ENCODE data around the gene TLE4. TPM values are rescaled to one million over a fixed set of nuclear protein-coding genes. Genes with fewer than 3 reads are reported as not detected.

TLE4 gene
- total and polyA plus RNA-seq, 10 of the 15 experiments (the other 5 are each of a cell fraction or from before 2014, with no cell fraction given): 5.3 to 53.3 (median 23.3) TPM

GRCh38 chr9:79694676-79695400 is 123.1 kb downstream of the TLE4 start:
- H3K9me3 ChIP-seq (replicated peaks; ENCODE audit: control insufficient read depth, insufficient read depth, low read length): no peaks in the 10 kb centered on the region
- DNase-seq (ENCODE audit: low read depth, low spot score): no peak
- FAIRE-seq: no peak
- intact Hi-C loops (cut with micrococcal nuclease; ENCODE audit: unreplicated experiment) (no loop called here), in situ Hi-C loops (cut with MboI) (no loop called here)
- H3K79me2 ChIP-seq (ENCODE audit: control insufficient read depth, insufficient read depth, low read length): no peaks in the 10 kb centered on the region
- H3K4me3 ChIP-seq: no peak overlapping the region
- H3K4me2 ChIP-seq (ENCODE audit: control insufficient read depth, insufficient read depth): no peak overlapping the region
- TF ChIP-seq BCL11A (IDR thresholded peaks at IDR 0.05; ENCODE audit: low read depth, low read length) (no peak), ZNF687 (IDR thresholded peaks at IDR 0.05) (no peak), SKIL (IDR thresholded peaks at IDR 0.05; ENCODE audit: low read depth, poor library complexity, severe bottlenecking) (no peak), SMARCA5 (IDR thresholded peaks at IDR 0.05) (no peak), ZNF24 (IDR thresholded peaks at IDR 0.05) (no peak), SMAD1 (IDR thresholded peaks at IDR 0.05; ENCODE audit: low read depth, partially characterized antibody) (no peak), CEBPZ (IDR thresholded peaks at IDR 0.05; ENCODE audit: low read depth, low read length) (no peak), NBN (IDR thresholded peaks at IDR 0.05) (no peak), CBX3 (IDR thresholded peaks at IDR 0.05; ENCODE audit: borderline replicate concordance, low read depth) (no peak), TAF1 (IDR thresholded peaks at IDR 0.05; ENCODE audit: borderline replicate concordance, low read depth, low read length) (no peak), NFYB (IDR thresholded peaks at IDR 0.05; ENCODE audit: insufficient read depth, low read depth, low read length) (no peak), ZNF384 (IDR thresholded peaks at IDR 0.05; ENCODE audit: borderline replicate concordance, low read depth, low read length) (no peak), NRF1 (conservative IDR thresholded peaks at IDR 0.05; ENCODE audit: low read depth, low read length) (no peak)
- ChIA-PET POLR2A (interaction anchor here (0.6 to 1.4 kb wide), 7 partner anchors 8 to 1384 kb away, joined by 3 to 5 read pairs (median 3); no protein-coding TSS in a partner anchor), RAD21 (ENCODE audit: unreplicated experiment) (interaction anchor here (0.7 to 2.3 kb wide), 5 partner anchors 10 to 123 kb away, joined by 3 to 8 read pairs (median 4); partner anchors contain the start of gene TLE4), SMC1A (ENCODE audit: uncharacterized antibody, unreplicated experiment) (interaction anchor here (0.8 to 3.5 kb wide), 5 partner anchors 19 to 128 kb away, joined by 3 to 9 read pairs (median 4); no protein-coding TSS in a partner anchor), CTCF (interaction anchor here (0.9 to 1.3 kb wide), 2 partner anchors 9 to 21 kb away, joined by 3 read pairs; no protein-coding TSS in a partner anchor)
- H3K27ac ChIP-seq (ENCODE audit: control insufficient read depth, insufficient read depth): no peak overlapping the region
- no TSS peak for BruUV-seq (replicated peaks)
- no peak overlapping the region for H2AFZ ChIP-seq (ENCODE audit: control insufficient read depth, low read depth, low read length)
- no peak overlapping the region for H3K9ac ChIP-seq (ENCODE audit: control insufficient read depth, insufficient read depth, low read length)
- no peaks in the 10 kb centered on the region for H4K20me1 ChIP-seq (ENCODE audit: control insufficient read depth, insufficient read depth)
- H3K27me3 ChIP-seq (replicated peaks in 1 of 2; ENCODE audit: control insufficient read depth in 2 of 2, insufficient read depth in 2 of 2, low read length in 1 of 2): no peaks in the 10 kb centered on the region
- peak; percentile 63 for ATAC-seq
- H3K36me3 ChIP-seq (ENCODE audit: control insufficient read depth in 2 of 2, insufficient read depth in 2 of 2, low read length in 1 of 2): no peaks in the 10 kb centered on the region
- WGBS (ENCODE audit: insufficient coverage, insufficient replicate concordance, low lambda C conversion rate, missing lambda C conversion rate): 100% methylated on average over 1 of the region's 1 CpG
- no peaks in the 10 kb centered on the region for H3K4me1 ChIP-seq (ENCODE audit: control insufficient read depth, insufficient read depth, low read length)
